Measurements from ENCODE around the gene EIF3F. TPM values are rescaled to one million over a fixed set of nuclear protein-coding genes. Genes with fewer than 3 reads are reported as not detected.

Gene EIF3F
- polyA plus RNA-seq (2013, experiment 1 of 2): 274 TPM
- polyA plus RNA-seq (2013, experiment 2 of 2): 322 TPM

- WGBS: 2% methylated on average over 46 of the region's 47 CpGs
- peak within 1 kb of the TSS; percentile 49 for H3K27ac ChIP-seq (ENCODE audit: low read depth, low read length)
- H3K36me3 ChIP-seq (ENCODE audit: insufficient read depth, low read length): peaks cover 31% of the 10 kb centered on the region
- no peaks in the 10 kb centered on the region for H3K9me3 ChIP-seq (ENCODE audit: insufficient read depth, low read depth, low read length)
- peak within 1 kb of the TSS; percentile 99 for H3K4me3 ChIP-seq (ENCODE audit: low read length)
- peaks cover 14% of the 10 kb centered on the region for H3K4me1 ChIP-seq (ENCODE audit: insufficient read depth, low read length)
- H3K27me3 ChIP-seq (ENCODE audit: insufficient read depth, low read length): no peaks in the 10 kb centered on the region
- peak within 1 kb of the TSS; percentile 91 for H3K9ac ChIP-seq (ENCODE audit: low read depth, low read length)
Measured at GRCh38 chr11:7986768-7987559, at the start of gene EIF3F. Gene EIF3F, plus strand, starts transcription at chr11:7987337. Its CDS starts 16 bp downstream, at chr11:7987353.

DNA sequence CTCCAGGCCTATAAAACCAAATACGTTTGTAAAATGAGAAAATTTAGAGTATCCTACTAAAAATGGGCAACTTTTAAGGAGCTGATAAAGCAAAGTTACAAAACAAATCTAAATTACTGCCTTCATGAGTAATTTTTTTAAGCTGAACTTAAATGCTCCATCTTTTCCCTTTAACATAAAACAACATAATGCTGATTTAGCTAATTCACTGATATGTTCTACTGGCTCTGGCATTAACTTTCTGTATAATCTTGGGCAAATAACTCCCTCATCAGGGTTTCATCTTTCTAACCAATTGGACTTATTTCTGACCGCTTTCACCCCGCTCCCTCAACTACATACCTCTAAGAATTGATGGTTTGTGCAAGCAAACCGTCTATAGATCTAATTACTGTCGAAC lies 46.0 kb upstream of the EIF3F start:
- Histone ChIP-seq H3K9ac (ENCODE audit: low read depth, low read length) (no peak overlapping the region), H3K36me3 (ENCODE audit: insufficient read depth, low read length) (no peaks in the 10 kb centered on the region), H3K27ac (ENCODE audit: low read depth, low read length) (no peak overlapping the region), H3K4me3 (ENCODE audit: low read length) (no peak overlapping the region), H3K4me1 (ENCODE audit: insufficient read depth, low read length) (no peaks in the 10 kb centered on the region), H3K27me3 (ENCODE audit: insufficient read depth, low read length) (no peaks in the 10 kb centered on the region), H3K9me3 (ENCODE audit: insufficient read depth, low read depth, low read length) (peaks cover 7% of the 10 kb centered on the region)
- WGBS: 100% methylated on average over 3 of the region's 5 CpGs

GRCh38 chr11:7941608-7942007 lies 45.5 kb upstream of the EIF3F start, which contains the start of gene OR10A3:
Gene OR10A3, minus strand, starts transcription at chr11:7941708. Its CDS starts 2,188 bp downstream, at chr11:7939520.
- no peak within 1 kb of the TSS for H3K4me3 ChIP-seq (ENCODE audit: low read length)
- WGBS: 91% methylated on average over 2 of the region's 2 CpGs
- H3K27ac ChIP-seq (ENCODE audit: low read depth, low read length): no peak within 1 kb of the TSS
- H3K9ac ChIP-seq (ENCODE audit: low read depth, low read length): no peak within 1 kb of the TSS
- H3K36me3 ChIP-seq (ENCODE audit: insufficient read depth, low read length): no peaks in the 10 kb centered on the region
- H3K27me3 ChIP-seq (ENCODE audit: insufficient read depth, low read length): no peaks in the 10 kb centered on the region
- H3K9me3 ChIP-seq (ENCODE audit: insufficient read depth, low read depth, low read length): peaks cover 7% of the 10 kb centered on the region
- no peaks in the 10 kb centered on the region for H3K4me1 ChIP-seq (ENCODE audit: insufficient read depth, low read length)

- Histone ChIP-seq H3K27ac (ENCODE audit: low read depth, low read length) (no peak overlapping the region), H3K9ac (ENCODE audit: low read depth, low read length) (no peak overlapping the region), H3K27me3 (ENCODE audit: insufficient read depth, low read length) (no peaks in the 10 kb centered on the region), H3K9me3 (ENCODE audit: insufficient read depth, low read depth, low read length) (peaks cover 7% of the 10 kb centered on the region), H3K4me1 (ENCODE audit: insufficient read depth, low read length) (no peaks in the 10 kb centered on the region), H3K36me3 (ENCODE audit: insufficient read depth, low read length) (no peaks in the 10 kb centered on the region), H3K4me3 (ENCODE audit: low read length) (no peak overlapping the region)
- 97% methylated on average over 2 of the region's 2 CpGs for WGBS
Measured at GRCh38 chr11:7944123-7944522, 43.0 kb upstream of the EIF3F start.

DNA sequence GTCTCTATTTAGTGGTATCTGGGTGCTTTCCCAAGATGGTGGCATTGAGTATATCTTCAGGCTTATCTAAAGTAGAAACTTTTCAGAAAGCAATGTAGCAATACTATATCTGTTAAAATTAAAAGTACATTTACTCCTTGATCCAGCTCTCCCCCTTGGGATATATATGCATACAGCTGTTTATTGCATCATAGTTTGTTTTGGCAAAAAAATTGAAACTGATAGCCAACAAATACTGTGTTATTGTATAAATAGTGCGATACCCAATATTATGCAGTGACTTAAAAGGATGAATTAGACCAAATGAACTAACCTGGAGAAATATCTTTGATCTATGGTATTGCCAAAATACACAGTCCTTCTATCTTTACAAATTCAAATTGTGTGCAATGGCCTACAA lies 37.2 kb upstream of the EIF3F start:
- Histone ChIP-seq H3K4me1 (ENCODE audit: insufficient read depth, low read length) (no peaks in the 10 kb centered on the region), H3K27me3 (ENCODE audit: insufficient read depth, low read length) (no peaks in the 10 kb centered on the region), H3K27ac (ENCODE audit: low read depth, low read length) (no peak overlapping the region), H3K9ac (ENCODE audit: low read depth, low read length) (no peak overlapping the region), H3K9me3 (ENCODE audit: insufficient read depth, low read depth, low read length) (no peaks in the 10 kb centered on the region), H3K4me3 (ENCODE audit: low read length) (no peak overlapping the region), H3K36me3 (ENCODE audit: insufficient read depth, low read length) (no peaks in the 10 kb centered on the region)
- no CpG with 5 or more reads among the region's 1 CpG for WGBS

DNA sequence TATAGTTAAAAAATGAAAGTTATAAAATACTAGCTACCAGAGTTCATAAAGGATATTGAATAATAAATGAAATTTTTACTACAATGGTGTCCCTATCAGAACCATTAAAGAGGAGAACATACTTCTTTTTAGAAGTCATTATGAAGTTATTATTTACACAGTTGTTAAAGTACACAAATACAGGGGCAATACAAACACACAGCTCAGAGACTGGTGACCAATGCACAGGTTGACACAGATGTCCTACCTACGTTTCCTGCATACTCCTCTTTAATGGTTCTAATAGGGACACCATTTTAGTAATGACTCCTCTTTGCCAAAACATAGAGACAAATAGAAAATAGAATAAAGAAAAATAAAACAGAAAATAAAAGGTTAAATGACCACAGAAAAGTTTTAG lies 31.9 kb upstream of the EIF3F start:
- Histone ChIP-seq H3K27ac (ENCODE audit: low read depth, low read length) (no peak overlapping the region), H3K36me3 (ENCODE audit: insufficient read depth, low read length) (no peaks in the 10 kb centered on the region), H3K4me1 (ENCODE audit: insufficient read depth, low read length) (no peaks in the 10 kb centered on the region), H3K4me3 (ENCODE audit: low read length) (no peak overlapping the region), H3K27me3 (ENCODE audit: insufficient read depth, low read length) (no peaks in the 10 kb centered on the region), H3K9me3 (ENCODE audit: insufficient read depth, low read depth, low read length) (no peaks in the 10 kb centered on the region; the same call in 1 of the 2 replicates), H3K9ac (ENCODE audit: low read depth, low read length) (no peak overlapping the region)
- 93% methylated on average over 1 of the region's 1 CpG for WGBS

DNA sequence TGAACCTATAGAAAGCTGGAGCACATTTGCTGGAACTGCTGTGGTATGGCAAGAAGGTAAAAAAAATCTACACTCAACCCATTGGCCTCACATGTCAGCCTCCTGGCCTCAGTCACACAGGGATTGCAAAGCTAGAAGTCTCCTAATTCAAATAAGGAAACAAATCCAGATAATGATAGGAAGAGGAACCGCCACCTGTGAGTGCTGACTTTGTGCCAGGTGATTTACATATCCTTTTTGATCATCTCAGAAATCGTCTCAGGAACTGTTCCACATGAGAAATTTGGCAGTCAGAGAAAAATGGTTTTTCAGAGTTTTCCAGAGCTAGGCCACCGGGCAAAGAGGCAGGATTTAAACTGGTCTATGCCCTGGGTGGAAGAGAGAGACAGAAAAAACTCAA lies 22.9 kb upstream of the EIF3F start:
- Histone ChIP-seq H3K27me3 (ENCODE audit: insufficient read depth, low read length) (no peaks in the 10 kb centered on the region), H3K36me3 (ENCODE audit: insufficient read depth, low read length) (no peaks in the 10 kb centered on the region), H3K27ac (ENCODE audit: low read depth, low read length) (no peak overlapping the region), H3K9ac (ENCODE audit: low read depth, low read length) (no peak overlapping the region), H3K4me3 (ENCODE audit: low read length) (no peak overlapping the region), H3K9me3 (ENCODE audit: insufficient read depth, low read depth, low read length) (no peaks in the 10 kb centered on the region), H3K4me1 (ENCODE audit: insufficient read depth, low read length) (peaks cover 7% of the 10 kb centered on the region; the same call in 1 of the 2 replicates)
- 91% methylated on average over 3 of the region's 3 CpGs for WGBS

- no peak overlapping the region for H3K27ac ChIP-seq (ENCODE audit: low read depth, low read length)
- no peaks in the 10 kb centered on the region for H3K27me3 ChIP-seq (ENCODE audit: insufficient read depth, low read length)
- no peaks in the 10 kb centered on the region for H3K9me3 ChIP-seq (ENCODE audit: insufficient read depth, low read depth, low read length)
- H3K4me3 ChIP-seq (ENCODE audit: low read length): no peak overlapping the region
- H3K36me3 ChIP-seq (ENCODE audit: insufficient read depth, low read length): no peaks in the 10 kb centered on the region
- peaks cover 13% of the 10 kb centered on the region for H3K4me1 ChIP-seq (ENCODE audit: insufficient read depth, low read length)
- H3K9ac ChIP-seq (ENCODE audit: low read depth, low read length): no peak overlapping the region
Measured at GRCh38 chr11:7964873-7965272, 22.3 kb upstream of the EIF3F start.

DNA sequence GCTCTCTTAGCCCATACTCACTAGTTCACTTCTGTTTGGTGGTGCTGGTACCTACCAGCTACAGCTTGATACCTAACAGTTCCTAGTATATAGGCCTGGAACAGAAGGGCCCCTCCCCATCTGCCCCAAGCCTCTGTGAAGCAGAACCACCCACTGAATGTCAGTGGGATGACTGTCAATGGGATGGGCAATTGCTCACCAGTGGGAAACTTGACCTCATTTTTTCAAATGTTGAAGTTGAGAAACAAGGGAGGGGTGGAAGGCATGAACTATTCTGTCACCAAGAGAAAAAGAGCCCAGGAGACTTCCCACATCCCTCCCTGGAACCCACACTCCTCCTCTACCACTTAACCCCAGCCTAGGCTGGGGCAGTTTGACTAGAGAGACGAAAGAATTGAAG lies 21.8 kb upstream of the EIF3F start, which contains the start of gene NLRP10:
Gene NLRP10, minus strand, starts transcription at position 62 of the 400 bp plus-strand sequence. CDS start 1,952 bp downstream, outside the sequence.
- no peaks in the 10 kb centered on the region for H3K9me3 ChIP-seq (ENCODE audit: insufficient read depth, low read depth, low read length)
- H3K36me3 ChIP-seq (ENCODE audit: insufficient read depth, low read length): no peaks in the 10 kb centered on the region
- H3K27me3 ChIP-seq (ENCODE audit: insufficient read depth, low read length): no peaks in the 10 kb centered on the region
- H3K27ac ChIP-seq (ENCODE audit: low read depth, low read length): no peak within 1 kb of the TSS
- WGBS: 88% methylated on average over 1 of the region's 1 CpG
- no peak within 1 kb of the TSS for H3K9ac ChIP-seq (ENCODE audit: low read depth, low read length)
- peaks cover 18% of the 10 kb centered on the region for H3K4me1 ChIP-seq (ENCODE audit: insufficient read depth, low read length)
- H3K4me3 ChIP-seq (ENCODE audit: low read length): no peak within 1 kb of the TSS

DNA sequence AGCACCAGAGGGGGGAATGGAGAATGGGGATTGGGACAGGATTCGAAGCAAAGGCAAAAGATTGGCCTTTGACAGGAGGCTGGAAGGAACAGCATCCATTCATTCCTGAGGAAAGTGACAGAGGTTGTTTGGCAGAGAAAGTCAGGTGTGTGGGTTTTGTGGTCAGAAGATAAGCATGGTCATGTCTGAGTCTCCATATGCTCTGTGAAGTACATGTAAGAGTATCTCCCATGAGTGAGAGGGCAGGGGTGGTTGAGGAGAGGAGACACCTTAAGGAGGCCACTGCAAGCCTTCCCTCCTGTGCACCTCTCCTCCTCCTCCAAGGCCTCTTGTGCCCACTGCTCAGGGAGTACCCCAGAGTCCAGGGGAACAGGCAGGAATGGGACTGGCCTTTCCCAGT lies 20.0 kb upstream of the EIF3F start:
- Histone ChIP-seq H3K9ac (ENCODE audit: low read depth, low read length) (no peak overlapping the region), H3K4me3 (ENCODE audit: low read length) (no peak overlapping the region), H3K4me1 (ENCODE audit: insufficient read depth, low read length) (peaks cover 24% of the 10 kb centered on the region), H3K27ac (ENCODE audit: low read depth, low read length) (no peak overlapping the region), H3K9me3 (ENCODE audit: insufficient read depth, low read depth, low read length) (no peaks in the 10 kb centered on the region), H3K27me3 (ENCODE audit: insufficient read depth, low read length) (no peaks in the 10 kb centered on the region), H3K36me3 (ENCODE audit: insufficient read depth, low read length) (no peaks in the 10 kb centered on the region)
- 83% methylated on average over 1 of the region's 1 CpG for WGBS

DNA sequence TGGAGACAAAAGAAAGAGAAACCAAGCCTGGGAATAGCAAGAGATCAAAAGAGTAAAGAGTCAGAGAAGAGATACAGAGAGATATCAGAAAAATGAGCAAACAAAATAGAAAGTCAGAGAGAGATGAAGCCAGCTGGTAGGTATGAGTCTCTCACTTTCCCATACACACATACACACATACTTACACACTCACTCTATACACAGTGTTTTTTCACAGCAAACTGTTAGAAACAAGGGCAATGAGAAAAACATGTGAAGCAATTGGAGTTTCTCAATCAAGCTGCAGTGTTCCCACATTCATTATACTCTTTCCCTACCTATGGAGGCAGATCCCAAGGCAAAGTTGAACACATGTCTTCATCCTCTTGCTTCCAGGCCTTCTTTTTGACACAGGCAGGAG lies 19.3 kb upstream of the EIF3F start:
- Histone ChIP-seq H3K9ac (ENCODE audit: low read depth, low read length) (no peak overlapping the region), H3K9me3 (ENCODE audit: insufficient read depth, low read depth, low read length) (no peaks in the 10 kb centered on the region), H3K4me1 (ENCODE audit: insufficient read depth, low read length) (peaks cover 24% of the 10 kb centered on the region), H3K27ac (ENCODE audit: low read depth, low read length) (no peak overlapping the region), H3K27me3 (ENCODE audit: insufficient read depth, low read length) (no peaks in the 10 kb centered on the region), H3K36me3 (ENCODE audit: insufficient read depth, low read length) (no peaks in the 10 kb centered on the region), H3K4me3 (ENCODE audit: low read length) (no peak overlapping the region)

Data from HUES64 (cell line).